ENCODE results near the gene ESRP2. TPM values are rescaled to one million over a fixed set of nuclear protein-coding genes. Genes with fewer than 3 reads are reported as not detected.

ESRP2 gene
- total RNA-seq = 10 to 100 TPM; 55.0 to 56.0 TPM

GRCh38 chr16:68235887-68236136 lies at the start of gene ESRP2:
ESRP2 (minus strand) TSS chr16:68236127; CDS start chr16:68236045, 82 bp downstream.
- H3K9me3 ChIP-seq = no peaks in the 10 kb centered on the region
- H3K27me3 ChIP-seq = no peaks in the 10 kb centered on the region
- peaks cover 7 to 22% of the 10 kb centered on the region in 2 donors for H3K36me3 ChIP-seq (replicated peaks in 1 of 2; ENCODE audit: insufficient read depth in 1 of 2, low read depth in 2 of 2)
- intact Hi-C loops (cut with DNase I) = loop anchor here (10.0 kb wide), 1 partner anchor 171 kb away; no protein-coding TSS in a partner anchor
- 1% methylated on average over 36 of the region's 36 CpGs; no CpG with 5 or more reads in 1 of the 2 donors for WGBS, 2 donors
- peak in 2 of 3 donors; percentile 62 to 79 for TF ChIP-seq POLR2A (IDR thresholded peaks at IDR 0.05)
- TF ChIP-seq, protein P1, sequence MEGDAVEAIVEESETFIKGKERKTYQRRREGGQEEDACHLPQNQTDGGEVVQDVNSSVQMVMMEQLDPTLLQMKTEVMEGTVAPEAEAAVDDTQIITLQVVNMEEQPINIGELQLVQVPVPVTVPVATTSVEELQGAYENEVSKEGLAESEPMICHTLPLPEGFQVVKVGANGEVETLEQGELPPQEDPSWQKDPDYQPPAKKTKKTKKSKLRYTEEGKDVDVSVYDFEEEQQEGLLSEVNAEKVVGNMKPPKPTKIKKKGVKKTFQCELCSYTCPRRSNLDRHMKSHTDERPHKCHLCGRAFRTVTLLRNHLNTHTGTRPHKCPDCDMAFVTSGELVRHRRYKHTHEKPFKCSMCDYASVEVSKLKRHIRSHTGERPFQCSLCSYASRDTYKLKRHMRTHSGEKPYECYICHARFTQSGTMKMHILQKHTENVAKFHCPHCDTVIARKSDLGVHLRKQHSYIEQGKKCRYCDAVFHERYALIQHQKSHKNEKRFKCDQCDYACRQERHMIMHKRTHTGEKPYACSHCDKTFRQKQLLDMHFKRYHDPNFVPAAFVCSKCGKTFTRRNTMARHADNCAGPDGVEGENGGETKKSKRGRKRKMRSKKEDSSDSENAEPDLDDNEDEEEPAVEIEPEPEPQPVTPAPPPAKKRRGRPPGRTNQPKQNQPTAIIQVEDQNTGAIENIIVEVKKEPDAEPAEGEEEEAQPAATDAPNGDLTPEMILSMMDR (IDR thresholded peaks at IDR 0.05) = no peak
- H3K4me1 ChIP-seq = peaks cover 53% of the 10 kb centered on the region
- ATAC-seq = no peak
- H3K27ac ChIP-seq = peak within 1 kb of the TSS; percentile 98 to 99 (median 99)
- H3K4me3 ChIP-seq = peak within 1 kb of the TSS; percentile 23 to 39
- no peak for DNase-seq

- H3K27ac ChIP-seq = peak overlapping the region in 1 of 4 donors; percentile 0
- TF ChIP-seq POLR2A (IDR thresholded peaks at IDR 0.05) = no peak
- TF ChIP-seq, protein P1 (IDR thresholded peaks at IDR 0.05) = no peak
- intact Hi-C loops (cut with DNase I) = no loop called here
These were observed 49.8 kb upstream of the ESRP2 start for GRCh38 chr16:68285683-68286082.

DNA sequence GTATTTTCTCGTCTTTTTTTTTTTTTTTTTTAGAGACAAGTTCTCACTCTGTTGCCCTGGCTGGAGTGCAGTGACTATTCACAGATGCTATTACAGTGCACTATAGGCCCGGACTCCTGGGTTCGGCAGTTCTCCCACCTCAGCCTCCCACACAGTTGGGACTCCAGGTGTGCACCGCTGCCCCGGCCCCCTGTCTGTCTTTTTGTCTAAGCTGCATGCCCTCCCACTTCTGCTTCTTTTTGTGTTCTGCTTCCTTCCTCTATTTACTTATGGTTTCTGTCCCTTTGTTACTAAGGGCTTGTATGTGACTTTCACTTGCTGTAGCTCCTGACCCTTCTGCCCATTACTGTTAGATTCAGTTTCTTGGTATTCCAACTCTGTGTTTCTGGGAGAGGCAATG lies 48.9 kb upstream of the ESRP2 start:
- no peaks in the 10 kb centered on the region for H3K36me3 ChIP-seq (replicated peaks in 1 of 2; ENCODE audit: insufficient read depth in 1 of 2, low read depth in 2 of 2)
- intact Hi-C loops (cut with DNase I) = no loop called here
- ATAC-seq (no peak), DNase-seq (no peak)
- WGBS, 2 donors = 54 to 81% methylated on average over 4 to 5 of the region's 5 CpGs
- H3K9me3 ChIP-seq = no peaks in the 10 kb centered on the region
- H3K4me3 ChIP-seq = no peak overlapping the region
- no peaks in the 10 kb centered on the region for H3K4me1 ChIP-seq
- H3K27me3 ChIP-seq = no peaks in the 10 kb centered on the region
- peak overlapping the region in 1 of 4 donors; percentile 5 for H3K27ac ChIP-seq
- TF ChIP-seq, protein P1 (IDR thresholded peaks at IDR 0.05) = no peak
- TF ChIP-seq POLR2A (IDR thresholded peaks at IDR 0.05) = no peak

More at GRCh38 chr16:68285683-68286082, 49.8 kb upstream of the ESRP2 start:
- Histone ChIP-seq H3K4me1 (no peaks in the 10 kb centered on the region), H3K36me3 (replicated peaks in 1 of 2; ENCODE audit: insufficient read depth in 1 of 2, low read depth in 2 of 2) (no peaks in the 10 kb centered on the region), H3K9me3 (no peaks in the 10 kb centered on the region), H3K4me3 (no peak overlapping the region), H3K27me3 (no peaks in the 10 kb centered on the region)
- no peak for DNase-seq
- no peak for ATAC-seq
- WGBS, 2 donors = 96 to 100% methylated on average over 3 of the region's 3 CpGs

DNA sequence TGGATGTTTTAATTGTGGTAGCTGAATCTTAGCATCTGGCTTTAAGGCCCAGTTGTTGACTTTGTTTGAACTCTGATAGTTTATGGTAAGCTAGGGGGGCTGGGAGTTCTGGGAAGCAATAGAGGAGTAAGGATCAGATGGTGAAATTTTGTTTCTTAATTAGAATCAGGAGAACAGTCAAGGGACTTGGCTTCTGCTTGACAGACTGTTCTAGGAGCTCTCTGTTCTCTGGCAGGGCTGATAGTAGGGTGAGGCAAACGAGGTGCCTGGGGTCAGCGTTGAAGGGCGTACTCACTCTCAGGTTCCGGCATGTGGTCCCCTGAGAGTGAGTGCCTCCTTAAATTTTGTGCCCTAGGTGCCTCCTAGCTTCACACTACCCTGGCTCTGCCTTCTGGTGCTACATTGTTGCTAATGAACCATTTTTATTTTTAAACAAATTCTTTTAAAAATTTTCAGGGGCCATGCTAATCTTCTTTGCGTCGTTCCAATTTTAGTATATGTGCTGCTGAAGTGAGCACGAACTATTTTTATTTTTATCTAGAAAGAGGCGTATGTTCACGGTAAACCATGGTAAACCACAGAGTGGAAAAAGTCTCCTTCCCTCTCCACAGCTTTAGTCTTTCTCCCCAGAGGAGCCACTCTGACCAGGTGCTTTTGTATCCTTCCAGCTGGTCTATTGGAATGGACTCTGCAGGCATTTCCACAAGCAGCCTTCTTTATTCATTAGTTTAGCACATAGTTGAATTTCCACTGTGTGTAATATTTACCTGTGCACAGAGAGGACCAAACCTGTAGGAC lies 48.1 kb upstream of the ESRP2 start:
- Histone ChIP-seq H3K4me3 (no peak overlapping the region), H3K36me3 (replicated peaks in 1 of 2; ENCODE audit: insufficient read depth in 1 of 2, low read depth in 2 of 2) (no peaks in the 10 kb centered on the region), H3K27me3 (no peaks in the 10 kb centered on the region), H3K27ac (no peak overlapping the region), H3K4me1 (no peaks in the 10 kb centered on the region), H3K9me3 (no peaks in the 10 kb centered on the region)
- WGBS, 2 donors = 68% methylated on average over 9 of the region's 9 CpGs
- no peak for ATAC-seq
- intact Hi-C loops (cut with DNase I) = no loop called here
- no peak for DNase-seq
- TF ChIP-seq POLR2A (IDR thresholded peaks at IDR 0.05) = no peak
- TF ChIP-seq, protein P1 (IDR thresholded peaks at IDR 0.05) = no peak

- DNase-seq (no peak), ATAC-seq (no peak)
- intact Hi-C loops (cut with DNase I) = no loop called here
- Histone ChIP-seq H3K9me3 (no peaks in the 10 kb centered on the region), H3K27me3 (no peaks in the 10 kb centered on the region), H3K4me3 (no peak overlapping the region), H3K36me3 (replicated peaks in 1 of 2; ENCODE audit: insufficient read depth in 1 of 2, low read depth in 2 of 2) (no peaks in the 10 kb centered on the region), H3K27ac (no peak overlapping the region), H3K4me1 (no peaks in the 10 kb centered on the region)
- TF ChIP-seq, protein P1 (IDR thresholded peaks at IDR 0.05) = no peak
- no peak for TF ChIP-seq POLR2A (IDR thresholded peaks at IDR 0.05)
- 54 to 63% methylated on average over 5 of the region's 5 CpGs for WGBS, 2 donors
These were observed 47.4 kb upstream of the ESRP2 start for GRCh38 chr16:68283346-68283745.
